A673 (cell line): Measurements from ENCODE around the gene ADAM19. TPM values are rescaled to one million over a fixed set of nuclear protein-coding genes. Genes with fewer than 3 reads are reported as not detected.

Source experiments
- BruUV-seq: library from RNA; stranded (reverse); fragments of 400-500 nt; replicated peaks from 2 replicates; lab custom pipeline; 2021; lab: Mats Ljungman, UMichigan
- CTCF ChIA-PET: fragments of 300-600 bp; sonication (Branson Sonifier 250); formaldehyde crosslinking; loops from one replicate; lab custom pipeline; 2022; ENCODE audit warnings: antibody characterized with exemption; lab: Charles Lee
- POLR2A ChIA-PET: fragments of 300-600 bp; sonication (Branson Sonifier 250); formaldehyde crosslinking; loops from one replicate; lab custom pipeline; 2022; ENCODE audit warnings: antibody characterized with exemption; ENCODE audit not compliant: low non-redundant PET; lab: Charles Lee
- DNase-seq: peaks from one replicate; pipeline ENCODE4 v3.0.0-alpha.2; 2015; ENCODE audit warnings: low spot score
- H3K27ac ChIP-seq: fragments of 200-600 bp; sonication (generic); 2 replicates; pipeline ENCODE4 v1.5.1; 2016; ENCODE audit warnings: mixed run types, low read depth, mild to moderate bottlenecking, mixed read lengths, antibody characterized with exemption, low read length; ENCODE audit not compliant: poor library complexity, severe bottlenecking
- H3K27me3 ChIP-seq: fragments of 200-600 bp; sonication (generic); replicated peaks from 2 replicates; pipeline ENCODE4 v1.6.1; 2017; ENCODE audit warnings: mixed run types, low read depth, mild to moderate bottlenecking, mixed read lengths, antibody characterized with exemption, low read length; ENCODE audit not compliant: insufficient read depth, poor library complexity
- H3K36me3 ChIP-seq: fragments of 200-600 bp; sonication (generic); 2 replicates; pipeline ENCODE4 v1.6.1; 2016; ENCODE audit warnings: mixed run types, mild to moderate bottlenecking, mixed read lengths, antibody characterized with exemption, low read length; ENCODE audit not compliant: insufficient read depth, poor library complexity, severe bottlenecking
- H3K4me1 ChIP-seq: fragments of 200-600 bp; sonication (generic); 2 replicates; pipeline ENCODE4 v1.6.1; 2017; ENCODE audit warnings: mixed run types, mild to moderate bottlenecking, mixed read lengths, antibody characterized with exemption, low read length; ENCODE audit not compliant: insufficient read depth, poor library complexity, severe bottlenecking
- H3K4me3 ChIP-seq: fragments of 200-600 bp; sonication (generic); 2 replicates; pipeline ENCODE4 v1.5.1; 2016; ENCODE audit warnings: low read depth, mixed run types, mild to moderate bottlenecking, mixed read lengths, low read length; ENCODE audit not compliant: poor library complexity, severe bottlenecking
- H3K9me3 ChIP-seq: fragments of 200-600 bp; sonication (generic); 2 replicates; pipeline ENCODE4 v1.6.1; 2016; ENCODE audit warnings: mixed run types, low read depth, mild to moderate bottlenecking, mixed read lengths, antibody characterized with exemption, low read length; ENCODE audit not compliant: poor library complexity, severe bottlenecking
- EZH2 ChIP-seq: fragments of 200-600 bp; sonication (generic); IDR thresholded peaks from 2 replicates; pipeline ENCODE4 v1.6.1; 2017; ENCODE audit warnings: borderline replicate concordance, low read depth, mild to moderate bottlenecking, mixed read lengths, antibody characterized with exemption, low read length; ENCODE audit not compliant: poor library complexity, severe bottlenecking
- intact Hi-C: fragments of 100-400 bp; cut with micrococcal nuclease; formaldehyde crosslinking; loops from one replicate; pipeline ENCODE4 v1.10.0; 2022; ENCODE audit not compliant: unreplicated experiment
- total RNA-seq: library from RNA; stranded (reverse); gene quantifications from 2 replicates; pipeline ENCODE4 v1.2.3, GENCODE V29; 2021
- TF ChIP-seq, protein P1 (sequence below): fragments of 300-800, 200-600 bp; sonication (generic); conservative IDR thresholded peaks from 2 replicates; pipeline ENCODE4 v1.5.1; 2017; ENCODE audit warnings: low read depth, mild to moderate bottlenecking, antibody characterized with exemption, low read length, moderate library complexity, mixed read lengths

The ADAM19 gene
- total RNA-seq, 1 experiment from 2014 or later = 1.7 TPM

GRCh38 chr5:157460921-157461792, 114.4 kb downstream of the ADAM19 start:
- ChIA-PET POLR2A (no interaction called here), CTCF (no interaction called here)
- Histone ChIP-seq H3K27me3 (no peaks in the 10 kb centered on the region), H3K9me3 (no peaks in the 10 kb centered on the region), H3K27ac (no peak overlapping the region), H3K4me3 (no peak overlapping the region), H3K4me1 (peaks cover 8% of the 10 kb centered on the region), H3K36me3 (no peaks in the 10 kb centered on the region)
- no peak for DNase-seq
- BruUV-seq = no TSS peak
- TF ChIP-seq, protein P1, sequence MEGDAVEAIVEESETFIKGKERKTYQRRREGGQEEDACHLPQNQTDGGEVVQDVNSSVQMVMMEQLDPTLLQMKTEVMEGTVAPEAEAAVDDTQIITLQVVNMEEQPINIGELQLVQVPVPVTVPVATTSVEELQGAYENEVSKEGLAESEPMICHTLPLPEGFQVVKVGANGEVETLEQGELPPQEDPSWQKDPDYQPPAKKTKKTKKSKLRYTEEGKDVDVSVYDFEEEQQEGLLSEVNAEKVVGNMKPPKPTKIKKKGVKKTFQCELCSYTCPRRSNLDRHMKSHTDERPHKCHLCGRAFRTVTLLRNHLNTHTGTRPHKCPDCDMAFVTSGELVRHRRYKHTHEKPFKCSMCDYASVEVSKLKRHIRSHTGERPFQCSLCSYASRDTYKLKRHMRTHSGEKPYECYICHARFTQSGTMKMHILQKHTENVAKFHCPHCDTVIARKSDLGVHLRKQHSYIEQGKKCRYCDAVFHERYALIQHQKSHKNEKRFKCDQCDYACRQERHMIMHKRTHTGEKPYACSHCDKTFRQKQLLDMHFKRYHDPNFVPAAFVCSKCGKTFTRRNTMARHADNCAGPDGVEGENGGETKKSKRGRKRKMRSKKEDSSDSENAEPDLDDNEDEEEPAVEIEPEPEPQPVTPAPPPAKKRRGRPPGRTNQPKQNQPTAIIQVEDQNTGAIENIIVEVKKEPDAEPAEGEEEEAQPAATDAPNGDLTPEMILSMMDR = no peak
- TF ChIP-seq EZH2 = no peak
- intact Hi-C loops = no loop called here

- Histone ChIP-seq H3K4me3 (peak within 1 kb of the TSS; percentile 35), H3K27me3 (no peaks in the 10 kb centered on the region), H3K27ac (no peak within 1 kb of the TSS), H3K9me3 (no peaks in the 10 kb centered on the region), H3K4me1 (peaks cover 8% of the 10 kb centered on the region), H3K36me3 (no peaks in the 10 kb centered on the region)
- intact Hi-C loops = no loop called here
- TF ChIP-seq, protein P1 = no peak
- TF ChIP-seq EZH2 = peak; percentile 43
- no TSS peak for BruUV-seq
- CTCF ChIA-PET = no interaction called here
- POLR2A ChIA-PET = no interaction called here
- DNase-seq = no peak
Observed at GRCh38 chr5:157459715-157460599, 115.6 kb downstream of the ADAM19 start, which contains the start of gene NIPAL4. Gene NIPAL4, plus strand, starts transcription at chr5:157460213. Its CDS starts 108 bp downstream, at chr5:157460321.

DNA sequence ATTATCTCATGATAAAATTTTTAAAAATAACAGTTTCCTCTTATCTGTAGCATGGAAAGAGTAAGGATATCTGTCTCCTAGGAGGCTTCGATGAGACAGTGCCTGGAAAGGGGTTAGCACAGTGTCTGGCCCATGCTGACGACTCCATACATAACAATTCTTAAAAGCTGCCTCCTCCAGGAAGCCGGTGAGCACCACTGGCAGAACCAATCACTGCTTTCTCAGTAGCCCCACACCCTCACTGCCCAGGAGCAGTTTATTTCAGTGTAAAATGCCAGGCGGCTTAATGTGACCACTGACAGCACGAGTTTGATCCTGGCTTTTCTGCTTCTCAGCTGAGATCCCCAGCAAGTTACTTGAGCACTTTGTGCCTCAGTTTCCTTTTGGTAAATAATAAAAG, 116.7 kb downstream of the ADAM19 start:
- Histone ChIP-seq H3K4me1 (peaks cover 8% of the 10 kb centered on the region), H3K36me3 (no peaks in the 10 kb centered on the region), H3K27ac (no peak overlapping the region), H3K27me3 (no peaks in the 10 kb centered on the region), H3K9me3 (no peaks in the 10 kb centered on the region), H3K4me3 (no peak overlapping the region)
- intact Hi-C loops = no loop called here
- TF ChIP-seq EZH2 = no peak
- TF ChIP-seq, protein P1 = no peak
- ChIA-PET CTCF (no interaction called here), POLR2A (no interaction called here)
- BruUV-seq = no TSS peak
- no peak for DNase-seq
